ENCODE measurements around the gene STXBP1.

DNA sequence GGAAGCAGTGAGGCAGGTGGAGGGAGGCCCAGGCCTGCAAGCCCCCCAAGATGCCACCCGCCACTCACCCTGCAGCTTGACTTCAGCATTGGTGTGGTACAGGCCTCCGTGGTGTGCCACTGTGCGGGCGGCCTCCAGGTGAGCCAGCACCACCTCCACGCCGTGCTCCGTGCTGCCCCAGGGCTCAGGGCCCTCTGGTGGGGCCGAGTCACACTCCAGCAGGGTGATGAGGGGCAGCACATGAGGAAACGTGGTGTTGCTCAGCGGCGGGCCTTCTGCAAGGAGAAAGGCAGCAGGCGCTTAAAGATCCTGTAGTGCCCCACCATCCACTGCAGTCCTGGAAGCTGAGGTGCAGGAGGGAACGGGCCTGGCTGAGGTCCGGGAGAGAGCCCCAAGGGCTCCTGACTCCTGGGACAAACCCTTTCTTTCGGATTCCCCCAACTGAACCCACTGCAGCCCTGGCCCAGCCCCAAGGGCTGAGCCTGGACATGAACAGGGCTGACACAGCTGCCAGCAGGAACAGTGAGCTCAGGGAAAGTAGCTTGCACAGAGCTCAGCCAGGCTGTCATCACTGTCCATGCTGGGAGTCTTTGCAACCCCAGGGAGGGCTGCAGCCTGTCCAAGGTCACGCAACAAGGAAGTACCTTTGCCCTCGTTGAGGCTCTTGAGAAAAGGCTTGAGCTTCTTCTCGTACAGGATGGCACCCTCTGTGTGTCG lies 127.7 kb downstream of the STXBP1 start:
- TF ChIP-seq GATA2 (IDR thresholded peaks at IDR 0.05; ENCODE audit: low read depth, low read length), result no peak
- TF ChIP-seq GATA3 (IDR thresholded peaks at IDR 0.05; ENCODE audit: low read depth, low read length), result no peak

All from SH-SY5Y (cell line).